NCI-H345 treated with DMSO at 0.1 percent for 48 hours (cell line): ENCODE data around the gene MS4A8.
"Not testable (repeated sequence)": the region's sequence is repeated elsewhere in the genome, so short reads cannot be mapped to it uniquely, and the experiment has no call there.

ENCODE experiments used
- DNase-seq: peaks from one replicate; lab custom pipeline; 2025; ENCODE audit not compliant: unreplicated experiment; lab: John Stamatoyannopoulos, UW

Gene MS4A8

GRCh38 chr11:60724420-60724819 is 25.0 kb downstream of the MS4A8 start, which contains the start of gene MS4A18:
Gene MS4A18 (plus strand): TSS chr11:60724720.
- no peak for DNase-seq

GRCh38 chr11:60725592-60725991 is 26.2 kb downstream of the MS4A8 start:
- DNase-seq, result no peak

GRCh38 chr11:60731586-60731985 is 32.2 kb downstream of the MS4A8 start:
- no peak for DNase-seq

- no peak for DNase-seq
Observed at GRCh38 chr11:60734279-60734678, 34.9 kb downstream of the MS4A8 start.

GRCh38 chr11:60739114-60739513 is 39.7 kb downstream of the MS4A8 start:
- no peak for DNase-seq

- DNase-seq, result no peak
Observed at GRCh38 chr11:60740573-60740972, 41.2 kb downstream of the MS4A8 start.

GRCh38 chr11:60741421-60741820 is 42.0 kb downstream of the MS4A8 start:
- no peak for DNase-seq

GRCh38 chr11:60743058-60743457 is 43.6 kb downstream of the MS4A8 start:
- DNase-seq, result no peak

GRCh38 chr11:60744114-60744513 is 44.7 kb downstream of the MS4A8 start:
- DNase-seq, result no peak

GRCh38 chr11:60747359-60747873 is 48.0 kb downstream of the MS4A8 start:
- no peak for DNase-seq

- DNase-seq, result no peak
Observed at GRCh38 chr11:60748225-60748624, 48.8 kb downstream of the MS4A8 start.

GRCh38 chr11:60748821-60749220 is 49.4 kb downstream of the MS4A8 start:
- DNase-seq, result no peak

GRCh38 chr11:60750911-60751310 is 51.5 kb downstream of the MS4A8 start:
- no peak for DNase-seq

GRCh38 chr11:60753309-60753708 is 53.9 kb downstream of the MS4A8 start:
- no peak for DNase-seq

GRCh38 chr11:60754887-60755286 is 55.5 kb downstream of the MS4A8 start:
- DNase-seq, result no peak

GRCh38 chr11:60756307-60757032 is 57.1 kb downstream of the MS4A8 start, which contains the start of gene MS4A15:
Gene MS4A15 (plus strand): TSS chr11:60756867. CDS start chr11:60763734, 6,867 bp downstream.
- DNase-seq, result no peak

GRCh38 chr11:60757231-60757800 is 57.9 kb downstream of the MS4A8 start:
- no peak for DNase-seq

GRCh38 chr11:60758671-60759070 is 59.3 kb downstream of the MS4A8 start:
- not testable (repeated sequence) for DNase-seq

- not testable (repeated sequence) for DNase-seq
Observed at GRCh38 chr11:60759438-60760225, 60.2 kb downstream of the MS4A8 start.

- no peak for DNase-seq
Observed at GRCh38 chr11:60761436-60762190, 62.2 kb downstream of the MS4A8 start.
